OCI-LY1 (cell line): ENCODE results near the gene EPHB2.

Source experiments
- H2AFZ ChIP-seq: fragments of 200-600 bp; sonication (generic), shearing (Covaris generic); 2 replicates; pipeline ENCODE4 v1.6.0; 2014; ENCODE audit warnings: antibody characterized with exemption, mild to moderate bottlenecking, low read length
- H3F3A ChIP-seq: fragments of 200-600 bp; sonication (generic), shearing (Covaris generic); 2 replicates; pipeline ENCODE4 v1.6.0; 2014; ENCODE audit warnings: mild to moderate bottlenecking, antibody characterized with exemption, low read length, moderate library complexity; ENCODE audit not compliant: insufficient read depth
- H3K27ac ChIP-seq: fragments of 200-600 bp; sonication (generic); 2 replicates; pipeline ENCODE4 v1.5.1; 2014; ENCODE audit warnings: low read length, mixed run types, mild to moderate bottlenecking, low read depth; ENCODE audit not compliant: poor library complexity, severe bottlenecking
- H3K27me3 ChIP-seq: fragments of 200-600 bp; sonication (generic); 2 replicates; pipeline ENCODE4 v1.6.0; 2014; ENCODE audit warnings: antibody characterized with exemption, mild to moderate bottlenecking, low read length, moderate library complexity; ENCODE audit not compliant: insufficient read depth
- H3K36me3 ChIP-seq: fragments of 200-600 bp; sonication (generic); 2 replicates; pipeline ENCODE4 v1.6.1; 2014; ENCODE audit warnings: mild to moderate bottlenecking, antibody characterized with exemption, low read length, moderate library complexity, mixed read lengths; ENCODE audit not compliant: insufficient read depth
- H3K4me1 ChIP-seq: fragments of 200-600 bp; sonication (generic); 2 replicates; pipeline ENCODE4 v1.5.1; 2014; ENCODE audit warnings: mild to moderate bottlenecking, low read length, moderate library complexity; ENCODE audit not compliant: insufficient read depth, severe bottlenecking
- H3K4me2 ChIP-seq: fragments of 200-600 bp; sonication (generic), shearing (Covaris generic); 2 replicates; pipeline ENCODE4 v1.6.1; 2014; ENCODE audit warnings: low read length
- H3K4me3 ChIP-seq: fragments of 200-600 bp; sonication (generic); 2 replicates; pipeline ENCODE4 v1.5.1; 2014; ENCODE audit warnings: low read length, low read depth, mild to moderate bottlenecking, mixed read lengths; ENCODE audit not compliant: poor library complexity, severe bottlenecking
- H3K79me2 ChIP-seq: fragments of 200-600 bp; shearing (Covaris generic); 2 replicates; pipeline ENCODE4 v1.6.1; 2016; ENCODE audit warnings: mixed run types, low read length, mixed read lengths; ENCODE audit not compliant: insufficient read depth
- H3K9ac ChIP-seq: fragments of 200-600 bp; sonication (generic), shearing (Covaris generic); 2 replicates; pipeline ENCODE4 v1.6.1; 2014; ENCODE audit warnings: mild to moderate bottlenecking, low read length, mixed read lengths
- H3K9me2 ChIP-seq: fragments of 200-600 bp; sonication (generic), shearing (Covaris generic); 2 replicates; pipeline ENCODE4 v1.6.1; 2014; ENCODE audit warnings: low read depth, mild to moderate bottlenecking, low read length, mixed read lengths
- H3K9me3 ChIP-seq: fragments of 200-600 bp; shearing (Covaris generic); 2 replicates; pipeline ENCODE4 v1.6.1; 2014; ENCODE audit warnings: low read length, mixed read lengths
- H4K20me1 ChIP-seq: fragments of 200-600 bp; sonication (generic), shearing (Covaris generic); 2 replicates; pipeline ENCODE4 v1.6.0; 2016; ENCODE audit warnings: mild to moderate bottlenecking, low read length; ENCODE audit not compliant: insufficient read depth
- CTCF ChIP-seq: fragments of 200-600 bp; sonication (generic), shearing (Covaris generic); IDR thresholded peaks from 2 replicates; pipeline ENCODE4 v1.5.1; 2017; ENCODE audit warnings: mild to moderate bottlenecking, antibody characterized with exemption, low read length, moderate library complexity, mixed read lengths
- EZH2 ChIP-seq: fragments of 200-600 bp; sonication (generic), shearing (Covaris generic); IDR thresholded peaks from 2 replicates; pipeline ENCODE4 v1.8.0; 2017; ENCODE audit warnings: borderline replicate concordance, mixed run types, mild to moderate bottlenecking, antibody characterized with exemption, low read length, moderate library complexity, mixed read lengths

EPHB2 gene

GRCh38 chr1:22838965-22839364 is 128.3 kb downstream of the EPHB2 start:
- Histone ChIP-seq H3K9me3 (no peaks in the 10 kb centered on the region), H3K36me3 (no peaks in the 10 kb centered on the region), H3K27ac (no peak overlapping the region), H3K4me2 (no peak overlapping the region), H3K27me3 (peaks cover 5% of the 10 kb centered on the region; the same call in 1 of the 2 replicates), H3K4me1 (no peaks in the 10 kb centered on the region), H3K9ac (no peak overlapping the region), H3K9me2 (no peaks in the 10 kb centered on the region), H3F3A (no peaks in the 10 kb centered on the region), H4K20me1 (no peaks in the 10 kb centered on the region), H3K4me3 (no peak overlapping the region), H3K79me2 (no peaks in the 10 kb centered on the region), H2AFZ (no peak overlapping the region)
- no peak for TF ChIP-seq EZH2
- TF ChIP-seq CTCF: no peak

GRCh38 chr1:22839806-22840205 is 129.2 kb downstream of the EPHB2 start:
- Histone ChIP-seq H3K79me2 (no peaks in the 10 kb centered on the region), H3F3A (no peaks in the 10 kb centered on the region), H3K9me2 (no peaks in the 10 kb centered on the region), H3K9ac (no peak overlapping the region), H3K4me2 (no peak overlapping the region), H3K4me1 (no peaks in the 10 kb centered on the region), H3K4me3 (no peak overlapping the region), H3K27ac (no peak overlapping the region), H3K9me3 (no peaks in the 10 kb centered on the region), H3K27me3 (peaks cover 5% of the 10 kb centered on the region; the same call in 1 of the 2 replicates), H2AFZ (no peak overlapping the region), H4K20me1 (no peaks in the 10 kb centered on the region), H3K36me3 (no peaks in the 10 kb centered on the region)
- TF ChIP-seq EZH2 (no peak), CTCF (no peak)

GRCh38 chr1:22841142-22841541 is 130.5 kb downstream of the EPHB2 start:
- Histone ChIP-seq H3K79me2 (no peaks in the 10 kb centered on the region), H3K4me1 (no peaks in the 10 kb centered on the region), H2AFZ (no peak overlapping the region), H3K9ac (no peak overlapping the region), H3K36me3 (no peaks in the 10 kb centered on the region), H3F3A (no peaks in the 10 kb centered on the region), H3K27me3 (peaks cover 4% of the 10 kb centered on the region; the same call in 1 of the 2 replicates), H3K4me3 (no peak overlapping the region), H3K27ac (no peak overlapping the region), H3K4me2 (no peak overlapping the region), H3K9me2 (no peaks in the 10 kb centered on the region), H3K9me3 (no peaks in the 10 kb centered on the region), H4K20me1 (no peaks in the 10 kb centered on the region)
- TF ChIP-seq EZH2: no peak
- TF ChIP-seq CTCF: no peak
